ENCODE measurements around the gene NRG2.

NRG2 gene

DNA sequence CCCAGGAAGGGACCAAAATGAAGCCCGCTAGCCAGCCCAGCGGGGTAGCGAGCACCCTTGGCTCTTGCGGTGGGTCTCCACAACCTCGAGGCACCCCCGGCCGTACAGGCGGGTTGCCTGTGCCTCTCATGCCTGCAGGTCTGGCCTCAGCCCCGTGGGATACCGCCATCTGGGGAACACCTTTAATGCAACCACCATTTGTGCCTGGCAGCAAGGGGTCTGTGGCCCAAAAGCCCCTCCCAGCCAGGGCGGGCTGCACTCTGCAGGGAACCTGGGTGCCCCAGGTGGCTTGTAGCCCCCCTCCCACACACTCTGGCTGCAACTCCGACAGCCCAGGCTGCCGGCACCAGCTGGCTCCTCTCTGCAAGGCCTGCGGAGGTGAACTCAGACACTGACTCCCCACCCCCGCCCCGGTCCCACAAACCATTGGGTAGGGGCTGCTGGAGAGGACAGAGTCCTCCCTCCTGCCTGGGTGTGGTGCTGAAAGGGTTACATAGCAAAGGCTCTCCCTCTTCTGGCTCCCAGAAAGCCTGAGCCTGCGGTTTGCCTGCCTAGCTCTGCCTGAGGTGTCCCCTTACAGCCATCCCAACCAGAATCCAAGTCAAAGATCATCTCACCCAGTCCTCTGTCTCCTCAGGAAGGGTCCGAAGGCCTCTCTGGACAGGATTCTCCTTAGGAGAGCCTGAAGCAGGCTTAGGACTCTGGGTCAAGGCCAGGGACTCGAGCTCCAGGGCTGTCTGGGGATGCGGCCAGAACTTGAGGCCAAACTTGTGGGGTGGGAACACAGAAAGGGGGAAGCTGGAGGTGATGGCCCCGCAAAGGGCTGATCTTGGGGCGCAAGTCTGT, 138.1 kb downstream of the NRG2 start:
- no peak for TF ChIP-seq POLR2AphosphoS5 (IDR thresholded peaks at IDR 0.05; ENCODE audit: borderline replicate concordance, low read depth, low read length)
- Histone ChIP-seq H3K9me3 (ENCODE audit: low read depth, low read length) (no peaks in the 10 kb centered on the region), H3K4me3 (no peak overlapping the region), H3K27ac (no peak overlapping the region), H3K9ac (ENCODE audit: insufficient read length) (no peak overlapping the region), H3K36me3 (ENCODE audit: insufficient read depth, low read length) (no peaks in the 10 kb centered on the region)
- no peak for DNase-seq (ENCODE audit: low read depth, low spot score)

DNA sequence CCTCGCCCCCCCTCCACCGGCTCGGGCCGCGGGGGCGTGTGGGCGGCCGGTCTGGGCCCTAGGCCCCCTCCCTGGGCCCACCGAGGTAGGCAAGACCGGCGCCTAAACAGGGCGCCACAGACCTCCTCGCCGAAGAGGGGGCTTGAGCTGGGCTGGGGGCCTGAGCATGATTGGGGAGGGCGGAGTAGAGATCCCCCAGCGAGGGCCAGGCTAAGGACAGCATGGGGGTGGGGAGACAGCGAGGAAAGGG, 138.6 kb downstream of the NRG2 start:
- DNase-seq (ENCODE audit: low read depth, low spot score) = no peak
- Histone ChIP-seq H3K27ac (no peak overlapping the region), H3K4me3 (no peak overlapping the region), H3K36me3 (ENCODE audit: insufficient read depth, low read length) (no peaks in the 10 kb centered on the region), H3K9me3 (ENCODE audit: low read depth, low read length) (no peaks in the 10 kb centered on the region), H3K9ac (ENCODE audit: insufficient read length) (no peak overlapping the region)
- TF ChIP-seq POLR2AphosphoS5 (IDR thresholded peaks at IDR 0.05; ENCODE audit: borderline replicate concordance, low read depth, low read length) (no peak), EZH2 (IDR thresholded peaks at IDR 0.05) (no peak), FOXP2 (optimal IDR thresholded peaks at IDR 0.05; ENCODE audit: control extremely low read depth, extremely low read length, insufficient read depth) (no peak)

DNA sequence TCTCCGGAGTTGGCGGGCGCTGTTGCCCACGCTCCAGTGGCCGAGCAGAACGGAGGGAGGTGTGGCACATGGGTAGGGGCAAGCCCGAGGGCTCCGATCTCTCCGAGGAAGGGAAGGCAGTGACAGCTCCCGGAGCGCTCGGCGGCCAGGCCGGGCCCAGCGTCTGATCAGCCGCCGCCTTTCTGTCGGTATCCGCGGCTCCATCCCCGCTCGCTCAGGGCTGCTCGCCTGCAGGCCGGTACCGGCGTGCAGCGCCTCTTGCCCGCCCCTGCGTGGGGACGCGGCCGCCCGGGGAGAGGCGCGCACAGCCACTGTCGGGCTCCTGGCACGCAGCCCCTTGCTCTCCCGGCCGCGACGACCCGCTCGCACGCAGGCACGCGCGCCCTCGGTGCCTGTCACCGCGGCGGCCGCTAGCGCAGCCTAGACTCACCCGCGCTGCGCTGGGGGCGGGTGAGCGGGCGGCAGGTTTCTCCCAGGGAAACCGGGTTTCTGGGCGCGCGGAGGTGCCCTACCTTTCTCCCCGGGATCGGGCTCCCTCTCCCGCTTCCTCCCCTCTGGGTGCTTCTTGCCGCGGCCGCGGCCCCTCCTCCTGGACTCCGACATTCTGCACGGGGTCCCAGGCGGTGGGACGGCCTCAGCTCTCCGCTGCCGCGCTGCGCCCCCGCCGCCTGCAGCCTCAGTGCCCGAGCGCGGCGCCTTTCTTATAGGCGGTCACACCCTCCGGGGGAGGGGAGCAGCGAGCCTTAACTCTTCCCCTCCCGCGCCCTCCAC, 139.1 kb downstream of the NRG2 start:
- DNase-seq (ENCODE audit: low read depth, low spot score) = no peak
- peak overlapping the region; percentile 12; the same call in 1 of the 2 replicates for H3K4me3 ChIP-seq
- no peak overlapping the region for H3K9ac ChIP-seq (ENCODE audit: insufficient read length)

DNA sequence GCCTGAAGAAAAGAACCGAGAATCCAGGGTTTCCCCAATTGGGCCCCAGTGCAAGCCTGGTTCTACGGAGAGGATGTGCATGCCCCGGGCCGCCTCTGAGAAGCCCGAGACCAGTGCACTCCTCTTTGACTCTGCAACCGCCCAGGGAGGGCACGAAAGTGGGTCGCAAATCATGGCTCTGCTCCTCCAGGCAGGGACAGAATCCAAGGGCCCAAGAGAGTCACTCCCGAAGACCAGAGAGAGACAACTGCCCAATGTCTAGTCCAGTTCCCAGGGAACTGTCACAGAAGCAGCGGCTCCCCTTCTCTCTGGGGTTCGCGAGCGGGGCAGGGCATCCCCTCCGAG, 139.7 kb downstream of the NRG2 start:
- TF ChIP-seq EZH2 (IDR thresholded peaks at IDR 0.05) = no peak
- no peak for TF ChIP-seq FOXP2 (optimal IDR thresholded peaks at IDR 0.05; ENCODE audit: control extremely low read depth, extremely low read length, insufficient read depth)
- no peak for TF ChIP-seq POLR2AphosphoS5 (IDR thresholded peaks at IDR 0.05; ENCODE audit: borderline replicate concordance, low read depth, low read length)
- no peaks in the 10 kb centered on the region for H3K36me3 ChIP-seq (ENCODE audit: insufficient read depth, low read length)
- H3K9ac ChIP-seq (ENCODE audit: insufficient read length) = no peak overlapping the region
- DNase-seq (ENCODE audit: low read depth, low spot score) = no peak
- H3K9me3 ChIP-seq (ENCODE audit: low read depth, low read length) = no peaks in the 10 kb centered on the region
- H3K27ac ChIP-seq = no peak overlapping the region
- H3K4me3 ChIP-seq = no peak overlapping the region

More for the DNA sequence above, 139.1 kb downstream of the NRG2 start:
- H3K9me3 ChIP-seq (ENCODE audit: low read depth, low read length) = no peaks in the 10 kb centered on the region
- H3K27ac ChIP-seq = no peak overlapping the region
- H3K36me3 ChIP-seq (ENCODE audit: insufficient read depth, low read length) = no peaks in the 10 kb centered on the region
- TF ChIP-seq EZH2 (IDR thresholded peaks at IDR 0.05) (peak; percentile 65), FOXP2 (optimal IDR thresholded peaks at IDR 0.05; ENCODE audit: control extremely low read depth, extremely low read length, insufficient read depth) (no peak)

DNA sequence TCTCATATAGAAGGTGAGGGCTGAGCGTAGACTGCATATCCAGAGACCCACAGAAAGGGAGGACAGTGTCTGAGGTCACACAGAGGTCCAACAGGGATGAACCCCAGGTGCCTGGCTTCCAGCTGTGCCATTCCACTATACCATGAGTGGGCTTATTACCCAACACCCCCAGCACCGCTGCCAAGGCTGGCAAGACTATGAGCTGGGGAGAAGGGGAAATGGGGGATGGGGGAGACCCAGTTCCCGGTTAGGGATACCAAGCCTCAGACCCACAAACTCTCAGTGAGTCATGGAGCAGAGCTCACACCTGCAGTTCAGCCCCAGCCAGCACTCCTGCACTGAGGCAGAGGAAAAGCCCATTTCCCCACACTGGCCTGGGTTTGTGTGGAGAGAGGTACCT, 141.1 kb downstream of the NRG2 start:
- H3K27ac ChIP-seq = no peak overlapping the region
- DNase-seq (ENCODE audit: low read depth, low spot score) = no peak
- no peaks in the 10 kb centered on the region for H3K9me3 ChIP-seq (ENCODE audit: low read depth, low read length)
- H3K9ac ChIP-seq (ENCODE audit: insufficient read length) = no peak overlapping the region
- no peaks in the 10 kb centered on the region for H3K36me3 ChIP-seq (ENCODE audit: insufficient read depth, low read length)
- no peak overlapping the region for H3K4me3 ChIP-seq
- TF ChIP-seq FOXP2 (optimal IDR thresholded peaks at IDR 0.05; ENCODE audit: control extremely low read depth, extremely low read length, insufficient read depth) (no peak), EZH2 (IDR thresholded peaks at IDR 0.05) (no peak), POLR2AphosphoS5 (IDR thresholded peaks at IDR 0.05; ENCODE audit: borderline replicate concordance, low read depth, low read length) (no peak)

DNA sequence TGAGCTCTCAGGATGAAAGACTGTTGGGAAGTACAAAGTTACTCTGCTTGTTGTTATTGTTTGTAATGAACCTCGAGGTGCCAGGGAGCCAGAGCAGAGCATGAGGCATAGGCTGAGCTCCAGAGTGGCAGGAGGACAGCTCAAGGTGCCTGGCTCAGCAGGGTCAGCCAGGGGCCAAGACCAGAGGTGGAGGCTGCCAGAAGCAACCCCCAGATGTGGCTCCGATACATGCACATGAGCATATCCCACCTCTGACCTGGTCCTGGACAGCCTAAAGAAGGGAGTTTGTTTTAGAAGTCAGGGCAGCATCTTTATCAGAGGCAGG, 141.9 kb downstream of the NRG2 start:
- H3K4me3 ChIP-seq = no peak overlapping the region
- TF ChIP-seq EZH2 (IDR thresholded peaks at IDR 0.05) (no peak), POLR2AphosphoS5 (IDR thresholded peaks at IDR 0.05; ENCODE audit: borderline replicate concordance, low read depth, low read length) (no peak), FOXP2 (optimal IDR thresholded peaks at IDR 0.05; ENCODE audit: control extremely low read depth, extremely low read length, insufficient read depth) (no peak)
- H3K27ac ChIP-seq = no peak overlapping the region
- H3K9ac ChIP-seq (ENCODE audit: insufficient read length) = no peak overlapping the region
- H3K36me3 ChIP-seq (ENCODE audit: insufficient read depth, low read length) = no peaks in the 10 kb centered on the region
- H3K9me3 ChIP-seq (ENCODE audit: low read depth, low read length) = no peaks in the 10 kb centered on the region
- no peak for DNase-seq (ENCODE audit: low read depth, low spot score)

DNA sequence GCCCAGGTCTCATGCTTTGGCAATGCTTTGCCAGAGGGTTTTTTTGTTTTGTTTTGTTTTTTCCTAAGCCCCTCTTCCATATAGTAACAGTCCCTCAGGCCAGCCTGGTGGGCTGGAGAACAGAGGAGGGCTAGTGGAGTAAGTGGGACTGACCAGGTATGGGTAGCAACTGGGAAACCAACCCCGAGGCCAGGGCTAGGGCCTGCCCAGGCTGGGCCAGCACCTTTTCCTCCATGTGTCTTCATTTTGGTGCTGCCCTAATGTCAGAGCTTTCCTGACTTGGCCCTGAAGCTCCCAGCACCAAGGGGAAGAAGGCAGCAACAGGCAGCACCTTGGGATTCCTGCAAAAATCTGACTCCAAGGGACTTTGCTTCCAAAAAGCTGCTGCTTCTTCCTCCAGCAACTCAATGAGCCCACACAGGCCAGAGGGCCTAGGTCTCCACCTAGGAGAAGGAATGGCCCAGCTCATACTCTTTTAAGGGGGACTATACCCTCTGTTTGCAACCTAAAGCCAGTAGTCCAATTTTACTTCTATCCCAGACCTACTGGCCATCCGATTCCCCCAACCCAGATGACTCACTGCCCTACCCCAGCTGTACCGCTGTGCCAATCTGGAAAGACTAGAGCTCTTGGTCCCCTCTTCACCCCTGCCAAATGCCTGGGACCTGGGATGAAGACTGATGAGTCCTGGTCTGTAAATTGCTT, 142.4 kb downstream of the NRG2 start:
- Histone ChIP-seq H3K4me3 (no peak overlapping the region), H3K9me3 (ENCODE audit: low read depth, low read length) (no peaks in the 10 kb centered on the region), H3K36me3 (ENCODE audit: insufficient read depth, low read length) (no peaks in the 10 kb centered on the region), H3K27ac (no peak overlapping the region), H3K9ac (ENCODE audit: insufficient read length) (no peak overlapping the region)
- no peak for DNase-seq (ENCODE audit: low read depth, low spot score)
- TF ChIP-seq EZH2 (IDR thresholded peaks at IDR 0.05) (no peak), FOXP2 (optimal IDR thresholded peaks at IDR 0.05; ENCODE audit: control extremely low read depth, extremely low read length, insufficient read depth) (no peak), POLR2AphosphoS5 (IDR thresholded peaks at IDR 0.05; ENCODE audit: borderline replicate concordance, low read depth, low read length) (no peak)

DNA sequence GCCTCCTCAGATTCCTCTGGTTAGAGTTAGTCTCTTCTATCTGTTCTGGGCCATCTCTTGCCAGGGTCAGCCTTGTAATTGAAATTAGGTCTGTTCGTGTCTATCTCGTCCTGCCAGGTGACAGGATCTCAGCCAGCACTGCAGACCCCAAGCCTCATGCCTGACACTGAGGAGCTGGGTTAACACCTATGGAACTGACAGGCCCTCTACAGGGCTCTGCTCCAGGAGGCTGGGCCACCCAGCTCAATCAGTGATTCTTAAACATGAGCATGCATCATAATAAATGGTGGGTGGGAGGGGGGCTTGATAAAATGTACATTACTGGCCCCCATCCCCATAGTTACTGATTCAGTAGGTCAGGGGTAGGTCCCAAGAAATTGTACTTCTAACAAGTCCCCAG, 144.1 kb downstream of the NRG2 start:
- Histone ChIP-seq H3K9ac (ENCODE audit: insufficient read length) (no peak overlapping the region), H3K9me3 (ENCODE audit: low read depth, low read length) (no peaks in the 10 kb centered on the region), H3K27ac (no peak overlapping the region), H3K36me3 (ENCODE audit: insufficient read depth, low read length) (no peaks in the 10 kb centered on the region), H3K4me3 (no peak overlapping the region)
- TF ChIP-seq POLR2AphosphoS5 (IDR thresholded peaks at IDR 0.05; ENCODE audit: borderline replicate concordance, low read depth, low read length) (no peak), EZH2 (IDR thresholded peaks at IDR 0.05) (no peak)
- DNase-seq (ENCODE audit: low read depth, low spot score) = no peak

Measured in SK-N-MC (cell line).